H1 (cell line): ENCODE measurements around the gene DOK6. TPM values are rescaled to one million over a fixed set of nuclear protein-coding genes. Genes with fewer than 3 reads are reported as not detected.

ENCODE experiments used
- ATF2 ChIP-seq: IDR thresholded peaks from 2 replicates; pipeline ENCODE4 v1.6.1; 2012; ENCODE audit warnings: low read length, inconsistent platforms
- TCF12 ChIP-seq: IDR thresholded peaks from 2 replicates; pipeline ENCODE4 v1.6.1; 2011; ENCODE audit warnings: low read depth, mild to moderate bottlenecking, low read length
- polyA plus RNA-seq, 7 experiments: library from polyadenylated mRNA; depleted of rRNA in 3 of 7; stranded (reverse) in 5 of 7; unstranded in 2 of 7; fragments of >200 nt in 5 of 7; fragments of 200-250 nt in 2 of 7; gene quantifications; 1 replicate in 5 of 7; 2 replicates in 1 of 7; 4 replicates in 1 of 7; pipeline versions ENCODE4 v1.2.1 to v1.2.3, GENCODE V29; 2011 to 2013; ENCODE audit warnings: missing spikeins in 2 of 7, mixed read lengths in 2 of 7
- total RNA-seq: library from RNA; stranded (reverse); fragmentation: NEBNext Ultra II Directional; extraction: Animal tissue kit (Norgen Biotek cat#: 25700); gene quantifications from 2 replicates; pipeline ENCODE4 v1.2.1, GENCODE V29; 2021

Gene DOK6
- total and polyA plus RNA-seq, 2 of the 8 experiments (the other 6 are each of a cell fraction or from before 2014, with no cell fraction given): 0.33 to 0.50 TPM

GRCh38 chr18:69490072-69490471 lies 89.4 kb downstream of the DOK6 start (continued):
- TF ChIP-seq ATF2: no peak
- TF ChIP-seq TCF12: no peak
